K562 (cell line): Measurements from ENCODE around the gene GTF3C6. TPM values are rescaled to one million over a fixed set of nuclear protein-coding genes. Genes with fewer than 3 reads are reported as not detected.

Experiments used
- ATAC-seq: fragments of 200-7000 bp; cut with Tn5 transposase; 3 replicates; pipeline ENCODE4 v1.9.1; 2020; ENCODE audit warnings: moderate library complexity
- BruUV-seq: library from RNA; stranded (reverse); fragments of 400-500 nt; replicated peaks from 2 replicates; lab custom pipeline; 2021; lab: Mats Ljungman, UMichigan
- CTCF ChIA-PET: fragments of 300-600 bp; formaldehyde crosslinking; extraction: SDS; loops from one replicate; lab custom pipeline; 2021; ENCODE audit warnings: low intra/inter-chr PET ratio; lab: Yijun Ruan, JAX
- POLR2A ChIA-PET: fragments of 300-600, 350-650 bp; sonication (Branson Sonifier 250); formaldehyde crosslinking; extraction: SDS; loops from one replicate; lab custom pipeline; 2021; ENCODE audit warnings: antibody characterized with exemption, inconsistent platforms; lab: Yijun Ruan, JAX
- DNase-seq, 4 experiments: peaks; one replicate each; pipeline versions ENCODE4 v3.0.0 to v3.0.0-alpha.2; 2011 to 2018; ENCODE audit warnings: low spot score in 3 of 4, mixed read lengths in 3 of 4; ENCODE audit errors: extremely low read depth in 1 of 4
- FAIRE-seq: peaks from 2 replicates; lab custom pipeline; 2011; peaks lifted over from hg19 to GRCh38; lab: Jason Lieb, UNC
- H2AFZ ChIP-seq: 2 replicates; pipeline ENCODE4 v1.6.0; 2011; ENCODE audit warnings: low read depth, low read length, control low read depth, inconsistent platforms
- H3K27ac ChIP-seq: fragments of 200-600 bp; 3 replicates; pipeline ENCODE4 v1.8.0; 2011; ENCODE audit warnings: low read depth, mild to moderate bottlenecking, control low read depth, inconsistent platforms, low read length, moderate library complexity, mixed read lengths; ENCODE audit errors: extremely low read depth
- H3K27me3 ChIP-seq, 2 experiments: fragments of 300-600 bp in 1 of 2; 2 replicates in 1 of 2; 3 replicates in 1 of 2; pipeline versions ENCODE4 v1.6.0 to v1.8.0; 2011; ENCODE audit warnings: inconsistent platforms in 2 of 2, low read length in 2 of 2, mild to moderate bottlenecking in 1 of 2, mixed read lengths in 1 of 2, moderate library complexity in 1 of 2; ENCODE audit not compliant: control insufficient read depth in 2 of 2, insufficient read depth in 2 of 2
- H3K36me3 ChIP-seq: fragments of 300-600 bp; 3 replicates; pipeline ENCODE4 v1.8.0; 2011; ENCODE audit warnings: mild to moderate bottlenecking, low read length, inconsistent platforms; ENCODE audit not compliant: control insufficient read depth, insufficient read depth
- H3K4me1 ChIP-seq, 2 experiments: fragments of 200-600 bp in 1 of 2; replicated peaks in 1 of 2; 2 replicates in 1 of 2; 3 replicates in 1 of 2; pipeline versions ENCODE4 v1.5.1 to v1.8.0; 2011; ENCODE audit warnings: inconsistent platforms in 2 of 2, low read length in 2 of 2, mild to moderate bottlenecking in 1 of 2, mixed read lengths in 1 of 2, moderate library complexity in 1 of 2; ENCODE audit not compliant: control insufficient read depth in 2 of 2, insufficient read depth in 2 of 2
- H3K4me2 ChIP-seq: 2 replicates; pipeline ENCODE4 v1.6.1; 2011; ENCODE audit warnings: low read length, control low read depth, inconsistent platforms, mixed read lengths; ENCODE audit not compliant: insufficient read depth
- H3K4me3 ChIP-seq: fragments of 200-600 bp; sonication (generic), shearing (Covaris generic); 2 replicates; pipeline ENCODE4 v1.5.1; 2016; ENCODE audit warnings: control low read depth, inconsistent platforms
- H3K79me2 ChIP-seq: fragments of 200-600 bp; 3 replicates; pipeline ENCODE4 v1.8.0; 2011; ENCODE audit warnings: low read length, inconsistent platforms; ENCODE audit not compliant: control insufficient read depth, insufficient read depth
- H3K9ac ChIP-seq, 2 experiments: 2 replicates each; pipeline versions ENCODE4 v1.6.0 to v1.6.1; 2011; ENCODE audit warnings: low read depth in 2 of 2, low read length in 2 of 2, control low read depth in 1 of 2, inconsistent platforms in 1 of 2, mild to moderate bottlenecking in 1 of 2, mixed read lengths in 1 of 2; ENCODE audit not compliant: insufficient read depth in 1 of 2
- H3K9me1 ChIP-seq: one replicate; pipeline ENCODE4 v1.6.0; 2011; ENCODE audit warnings: inconsistent platforms, mild to moderate bottlenecking, low read length, moderate library complexity; ENCODE audit not compliant: control insufficient read depth, insufficient read depth
- H3K9me3 ChIP-seq: replicated peaks from 2 replicates; pipeline ENCODE4 v1.5.1; 2011; ENCODE audit warnings: low read depth, low read length, inconsistent platforms; ENCODE audit not compliant: control insufficient read depth, insufficient read depth
- H4K20me1 ChIP-seq: replicated peaks from 2 replicates; pipeline ENCODE4 v1.6.1; 2011; ENCODE audit warnings: low read length, inconsistent platforms, mixed read lengths; ENCODE audit not compliant: control insufficient read depth, insufficient read depth
- BRD4 ChIP-seq: fragments of 200-600 bp; sonication (generic); IDR thresholded peaks from 2 replicates; pipeline ENCODE4 v1.6.1; 2017; ENCODE audit warnings: inconsistent platforms
- BRF1 ChIP-seq: IDR thresholded peaks from 3 replicates; pipeline ENCODE4 v1.6.1; 2011; ENCODE audit warnings: borderline replicate concordance, mild to moderate bottlenecking; ENCODE audit not compliant: insufficient read length; ENCODE audit errors: extremely low read depth
- CBFB ChIP-seq: sonication (generic); formaldehyde crosslinking; IDR thresholded peaks from 2 replicates; pipeline ENCODE4 v1.4.0; 2020; ENCODE audit warnings: mild to moderate bottlenecking, missing genetic modification reagents
- EP400 ChIP-seq: fragments of 450-650 bp; IDR thresholded peaks from 2 replicates; pipeline ENCODE4 v1.6.1; 2017; ENCODE audit warnings: antibody characterized with exemption, mild to moderate bottlenecking, moderate library complexity
- KLF1 ChIP-seq: fragments of 450-650 bp; IDR thresholded peaks from 2 replicates; pipeline ENCODE4 v1.6.1; 2016; ENCODE audit warnings: missing genetic modification characterization, missing compliant biosample characterization
- MAFK ChIP-seq: IDR thresholded peaks from 2 replicates; pipeline ENCODE4 v1.6.1; 2011; ENCODE audit warnings: low read length, improper control_type of control experiment
- MEIS2 ChIP-seq: fragments of 450-650 bp; IDR thresholded peaks from 2 replicates; pipeline ENCODE4 v1.6.1; 2014; ENCODE audit warnings: mild to moderate bottlenecking; ENCODE audit not compliant: partially characterized antibody
- MTA1 ChIP-seq: fragments of 450-650 bp; IDR thresholded peaks from 2 replicates; pipeline ENCODE4 v1.6.1; 2017; ENCODE audit warnings: borderline replicate concordance
- NFRKB ChIP-seq: fragments of 450-650 bp; IDR thresholded peaks from 2 replicates; pipeline ENCODE4 v1.6.1; 2016; ENCODE audit warnings: low read depth
- POLR3A ChIP-seq: IDR thresholded peaks from 2 replicates; pipeline ENCODE4 v1.6.1; 2011; ENCODE audit warnings: borderline replicate concordance, mild to moderate bottlenecking, moderate library complexity; ENCODE audit not compliant: insufficient read length, insufficient read depth; ENCODE audit errors: extremely low read depth
- SMARCB1 ChIP-seq: IDR thresholded peaks from 2 replicates; pipeline ENCODE4 v1.6.1; 2011; ENCODE audit warnings: improper control_type of control experiment, low read depth; ENCODE audit not compliant: insufficient read length
- SRF ChIP-seq, 2 experiments: fragments of 250-450, 450-650 bp in 1 of 2; sonication (Bioruptor Pico) in 1 of 2; sonication (generic) in 1 of 2; formaldehyde crosslinking; IDR thresholded peaks; 2 replicates each; pipeline versions ENCODE4 v1.5.0 to v1.5.1; 2020 to 2022; ENCODE audit warnings: mild to moderate bottlenecking in 1 of 2, missing genetic modification reagents in 1 of 2
- TAF9B ChIP-seq: fragments of 450-650 bp; IDR thresholded peaks from 2 replicates; pipeline ENCODE4 v1.6.1; 2018; ENCODE audit warnings: mild to moderate bottlenecking; ENCODE audit not compliant: partially characterized antibody
- ZKSCAN8 ChIP-seq: fragments of 200-800 bp; sonication (Bioruptor generic); IDR thresholded peaks from 2 replicates; pipeline ENCODE4 v1.6.1; 2016; ENCODE audit warnings: missing genetic modification characterization, missing compliant biosample characterization
- WGBS: fragments of 100-300 bp; shearing (Covaris generic); methylation state at CpG from one replicate; pipeline ENCODE4 v1.1.6; 2016; ENCODE audit warnings: low coverage, mixed read lengths; ENCODE audit not compliant: insufficient coverage; ENCODE audit errors: missing lambda C conversion rate; 5-methylcytosine and 5-hydroxymethylcytosine counted together
- in situ Hi-C: fragments of 300-500 bp; cut with MboI; formaldehyde crosslinking; loops from 4 replicates; pipeline ENCODE4 v1.15.0; 2018; ENCODE audit warnings: inconsistent platforms, mixed read lengths
- intact Hi-C: fragments of 100-400 bp; cut with micrococcal nuclease; formaldehyde crosslinking; loops from 2 replicates; pipeline ENCODE4 v1.14.2; 2022
- polyA plus RNA-seq, 8 experiments: library from polyadenylated mRNA; depleted of rRNA in 4 of 8; stranded (reverse) in 5 of 8; unstranded in 3 of 8; fragments of >200 nt; fragmentation: Nextera tagmentation in 2 of 8; fragmentation: Illumina TruSeq in 1 of 8; extraction: Ambion mirVana in 2 of 8; extraction: Trizol in 1 of 8; gene quantifications; 2 replicates each; pipeline versions ENCODE4 v1.2.1 to v1.2.3, GENCODE V29; 2011 to 2014; ENCODE audit warnings: inconsistent platforms in 1 of 8, missing spikeins in 1 of 8
- total RNA-seq, 7 experiments: library from RNA; depleted of rRNA in 6 of 7; stranded (reverse); fragments of >200 nt in 6 of 7; fragmentation: Illumina TruSeq in 2 of 7; extraction: Trizol in 2 of 7; gene quantifications; 2 replicates each; pipeline versions ENCODE4 v1.2.1 to v1.2.3, GENCODE V29; 2011 to 2021; ENCODE audit warnings: low replicate concordance in 1 of 7
- TF ChIP-seq, protein P1 (sequence below): fragments of 450-650 bp; IDR thresholded peaks from 2 replicates; pipeline ENCODE4 v1.6.1; 2017; ENCODE audit warnings: mild to moderate bottlenecking, moderate library complexity
- TF ChIP-seq, protein P2 (sequence below), 3 experiments: IDR thresholded peaks in 2 of 3; conservative IDR thresholded peaks in 1 of 3; 2 replicates each; pipeline ENCODE4 v1.5.1; 2011 to 2012; ENCODE audit warnings: low read length in 3 of 3, mild to moderate bottlenecking in 3 of 3, control low read depth in 2 of 3, improper control_type of control experiment in 1 of 3, inconsistent platforms in 1 of 3, low read depth in 1 of 3, mixed read lengths in 1 of 3, moderate library complexity in 1 of 3; ENCODE audit not compliant: insufficient read depth in 2 of 3
- TF ChIP-seq, protein P3 (sequence below): fragments of 450-650 bp; conservative IDR thresholded peaks from 2 replicates; pipeline ENCODE4 v1.6.1; 2016; ENCODE audit warnings: missing genetic modification characterization, low read depth, mild to moderate bottlenecking, missing compliant biosample characterization, moderate library complexity
- TF ChIP-seq, protein P4 (sequence below): sonication (generic); formaldehyde crosslinking; IDR thresholded peaks from 2 replicates; pipeline ENCODE4 v1.8.0; 2022; ENCODE audit warnings: mild to moderate bottlenecking, missing genetic modification reagents

The GTF3C6 gene
- total and polyA plus RNA-seq, 9 of the 15 experiments (the other 6 are each of a cell fraction or from before 2014, with no cell fraction given) = 37.6 to 140 (median 111) TPM

DNA sequence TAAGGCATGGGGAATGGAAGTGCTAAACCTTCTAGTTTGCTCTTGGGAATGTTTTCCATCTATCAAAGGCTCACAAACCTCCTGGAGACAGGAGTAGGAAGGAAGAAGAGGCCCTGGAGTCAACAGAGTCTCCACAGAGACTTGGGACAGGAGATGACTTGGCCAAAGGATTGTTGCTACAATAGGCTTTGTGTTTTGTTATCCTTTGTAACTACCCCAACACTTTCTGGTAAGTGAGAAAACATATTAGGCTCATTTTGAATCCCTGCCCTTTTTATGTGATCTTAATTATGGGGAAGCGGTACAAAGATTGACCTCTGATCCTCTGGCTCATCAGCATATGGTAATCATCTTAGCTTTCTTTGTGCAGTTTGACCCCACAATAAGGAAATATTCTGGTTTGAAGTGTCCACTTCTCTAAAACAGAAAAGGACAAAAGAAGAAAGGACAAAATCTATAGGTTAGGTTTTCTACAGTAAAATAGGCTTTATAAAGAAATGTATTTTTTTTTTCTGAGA is 24.1 kb upstream of the GTF3C6 start:
- H3K9me1 ChIP-seq = no peaks in the 10 kb centered on the region
- BruUV-seq = no TSS peak
- H3K4me1 ChIP-seq = peaks cover 4 to 9% of the 10 kb centered on the region in 2 experiments; a peak in 4 of 5 replicates
- DNase-seq = no peak
- 59% methylated on average over 1 of the region's 1 CpG for WGBS
- no peak overlapping the region for H3K9ac ChIP-seq
- no peaks in the 10 kb centered on the region for H3K36me3 ChIP-seq
- no peak for ATAC-seq
- H3K4me2 ChIP-seq = no peak overlapping the region
- intact Hi-C loops = no loop called here
- H3K4me3 ChIP-seq = no peak overlapping the region
- TF ChIP-seq MTA1 (no peak), BRF1 (no peak), SRF (CRISPR knock-in tag; IDR thresholded peaks at IDR 0.05) (no peak), ZKSCAN8 (CRISPR knock-in tag) (no peak), MEIS2 (no peak), SMARCB1 (no peak), POLR3A (no peak), MAFK (no peak), NFRKB (no peak), KLF1 (tag) (no peak), BRD4 (no peak), EP400 (no peak), CBFB (no peak), TAF9B (no peak)
- TF ChIP-seq, protein P1, sequence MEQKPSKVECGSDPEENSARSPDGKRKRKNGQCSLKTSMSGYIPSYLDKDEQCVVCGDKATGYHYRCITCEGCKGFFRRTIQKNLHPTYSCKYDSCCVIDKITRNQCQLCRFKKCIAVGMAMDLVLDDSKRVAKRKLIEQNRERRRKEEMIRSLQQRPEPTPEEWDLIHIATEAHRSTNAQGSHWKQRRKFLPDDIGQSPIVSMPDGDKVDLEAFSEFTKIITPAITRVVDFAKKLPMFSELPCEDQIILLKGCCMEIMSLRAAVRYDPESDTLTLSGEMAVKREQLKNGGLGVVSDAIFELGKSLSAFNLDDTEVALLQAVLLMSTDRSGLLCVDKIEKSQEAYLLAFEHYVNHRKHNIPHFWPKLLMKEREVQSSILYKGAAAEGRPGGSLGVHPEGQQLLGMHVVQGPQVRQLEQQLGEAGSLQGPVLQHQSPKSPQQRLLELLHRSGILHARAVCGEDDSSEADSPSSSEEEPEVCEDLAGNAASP = no peak
- TF ChIP-seq, protein P2, sequence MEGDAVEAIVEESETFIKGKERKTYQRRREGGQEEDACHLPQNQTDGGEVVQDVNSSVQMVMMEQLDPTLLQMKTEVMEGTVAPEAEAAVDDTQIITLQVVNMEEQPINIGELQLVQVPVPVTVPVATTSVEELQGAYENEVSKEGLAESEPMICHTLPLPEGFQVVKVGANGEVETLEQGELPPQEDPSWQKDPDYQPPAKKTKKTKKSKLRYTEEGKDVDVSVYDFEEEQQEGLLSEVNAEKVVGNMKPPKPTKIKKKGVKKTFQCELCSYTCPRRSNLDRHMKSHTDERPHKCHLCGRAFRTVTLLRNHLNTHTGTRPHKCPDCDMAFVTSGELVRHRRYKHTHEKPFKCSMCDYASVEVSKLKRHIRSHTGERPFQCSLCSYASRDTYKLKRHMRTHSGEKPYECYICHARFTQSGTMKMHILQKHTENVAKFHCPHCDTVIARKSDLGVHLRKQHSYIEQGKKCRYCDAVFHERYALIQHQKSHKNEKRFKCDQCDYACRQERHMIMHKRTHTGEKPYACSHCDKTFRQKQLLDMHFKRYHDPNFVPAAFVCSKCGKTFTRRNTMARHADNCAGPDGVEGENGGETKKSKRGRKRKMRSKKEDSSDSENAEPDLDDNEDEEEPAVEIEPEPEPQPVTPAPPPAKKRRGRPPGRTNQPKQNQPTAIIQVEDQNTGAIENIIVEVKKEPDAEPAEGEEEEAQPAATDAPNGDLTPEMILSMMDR (IDR thresholded peaks at IDR 0.05 in 2 of 3, conservative IDR thresholded peaks at IDR 0.05 in 1 of 3; ENCODE audit: insufficient read depth in 2 of 3, low read depth in 1 of 3, low read length in 3 of 3) = no peak
- TF ChIP-seq, protein P3, sequence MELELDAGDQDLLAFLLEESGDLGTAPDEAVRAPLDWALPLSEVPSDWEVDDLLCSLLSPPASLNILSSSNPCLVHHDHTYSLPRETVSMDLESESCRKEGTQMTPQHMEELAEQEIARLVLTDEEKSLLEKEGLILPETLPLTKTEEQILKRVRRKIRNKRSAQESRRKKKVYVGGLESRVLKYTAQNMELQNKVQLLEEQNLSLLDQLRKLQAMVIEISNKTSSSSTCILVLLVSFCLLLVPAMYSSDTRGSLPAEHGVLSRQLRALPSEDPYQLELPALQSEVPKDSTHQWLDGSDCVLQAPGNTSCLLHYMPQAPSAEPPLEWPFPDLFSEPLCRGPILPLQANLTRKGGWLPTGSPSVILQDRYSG (tag) = no peak
- TF ChIP-seq, protein P4, sequence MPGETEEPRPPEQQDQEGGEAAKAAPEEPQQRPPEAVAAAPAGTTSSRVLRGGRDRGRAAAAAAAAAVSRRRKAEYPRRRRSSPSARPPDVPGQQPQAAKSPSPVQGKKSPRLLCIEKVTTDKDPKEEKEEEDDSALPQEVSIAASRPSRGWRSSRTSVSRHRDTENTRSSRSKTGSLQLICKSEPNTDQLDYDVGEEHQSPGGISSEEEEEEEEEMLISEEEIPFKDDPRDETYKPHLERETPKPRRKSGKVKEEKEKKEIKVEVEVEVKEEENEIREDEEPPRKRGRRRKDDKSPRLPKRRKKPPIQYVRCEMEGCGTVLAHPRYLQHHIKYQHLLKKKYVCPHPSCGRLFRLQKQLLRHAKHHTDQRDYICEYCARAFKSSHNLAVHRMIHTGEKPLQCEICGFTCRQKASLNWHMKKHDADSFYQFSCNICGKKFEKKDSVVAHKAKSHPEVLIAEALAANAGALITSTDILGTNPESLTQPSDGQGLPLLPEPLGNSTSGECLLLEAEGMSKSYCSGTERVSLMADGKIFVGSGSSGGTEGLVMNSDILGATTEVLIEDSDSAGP (CRISPR knock-in tag) = no peak
- ChIA-PET POLR2A (interaction anchor here (0.7 to 2.6 kb wide), 2 partner anchors 59 to 167 kb away, joined by 4 to 13 read pairs; partner anchors contain the start of gene AMD1), CTCF (no interaction called here)
- H3K27ac ChIP-seq = no peak overlapping the region
- H3K9me3 ChIP-seq = no peaks in the 10 kb centered on the region; the same call in 1 of the 2 replicates
- H4K20me1 ChIP-seq = no peaks in the 10 kb centered on the region
- no peak for FAIRE-seq
- 0 out of 2 replicates have a peak overlapping the region, but pooled peaks have one; percentile 11 for H2AFZ ChIP-seq
- no peaks in the 10 kb centered on the region for H3K27me3 ChIP-seq
- H3K79me2 ChIP-seq = no peaks in the 10 kb centered on the region
- in situ Hi-C loops = no loop called here
